Measurements from ENCODE around the gene ACVRL1. TPM values are rescaled to one million over a fixed set of nuclear protein-coding genes. Genes with fewer than 3 reads are reported as not detected.

The ACVRL1 gene
- total RNA-seq, 1 donor from 2014 or later, result not detected

DNA sequence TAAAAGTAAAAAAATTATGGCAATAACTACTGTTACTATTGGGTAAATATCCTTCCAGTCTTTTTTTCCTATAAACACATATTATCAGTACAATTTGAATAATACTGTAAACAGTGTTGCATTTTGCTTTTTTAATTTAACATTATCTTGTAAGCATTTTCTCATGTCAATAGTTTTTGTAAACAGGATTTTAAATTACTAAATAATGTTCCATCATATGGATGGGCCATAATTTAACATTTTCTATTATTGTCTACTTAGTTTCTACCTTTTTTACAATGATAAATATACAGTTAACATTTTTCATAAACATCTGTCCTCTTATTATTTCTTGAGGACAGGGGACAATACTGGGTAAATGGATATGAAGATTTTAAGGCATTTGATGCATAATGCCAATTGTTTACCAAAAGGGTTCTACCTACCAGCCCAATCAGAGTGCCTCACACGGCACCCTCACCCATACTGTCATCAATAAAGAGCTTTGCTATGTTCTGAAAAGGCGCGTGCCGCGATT lies 43.4 kb downstream of the ACVRL1 start:
- Mint-ChIP-seq H3K4me1 (ENCODE audit: unreplicated experiment) (peaks cover 22% of the 10 kb centered on the region), H3K27me3 (ENCODE audit: unreplicated experiment) (peaks cover 28% of the 10 kb centered on the region), H3K36me3 (ENCODE audit: unreplicated experiment) (no peaks in the 10 kb centered on the region), H3K27ac (ENCODE audit: unreplicated experiment) (no peak overlapping the region), H3K4me3 (ENCODE audit: unreplicated experiment) (peak overlapping the region; percentile 90), H3K9me3 (ENCODE audit: unreplicated experiment) (no peaks in the 10 kb centered on the region)
- no peak for DNase-seq (ENCODE audit: extremely low spot score, unreplicated experiment)
- TF ChIP-seq, protein P1, sequence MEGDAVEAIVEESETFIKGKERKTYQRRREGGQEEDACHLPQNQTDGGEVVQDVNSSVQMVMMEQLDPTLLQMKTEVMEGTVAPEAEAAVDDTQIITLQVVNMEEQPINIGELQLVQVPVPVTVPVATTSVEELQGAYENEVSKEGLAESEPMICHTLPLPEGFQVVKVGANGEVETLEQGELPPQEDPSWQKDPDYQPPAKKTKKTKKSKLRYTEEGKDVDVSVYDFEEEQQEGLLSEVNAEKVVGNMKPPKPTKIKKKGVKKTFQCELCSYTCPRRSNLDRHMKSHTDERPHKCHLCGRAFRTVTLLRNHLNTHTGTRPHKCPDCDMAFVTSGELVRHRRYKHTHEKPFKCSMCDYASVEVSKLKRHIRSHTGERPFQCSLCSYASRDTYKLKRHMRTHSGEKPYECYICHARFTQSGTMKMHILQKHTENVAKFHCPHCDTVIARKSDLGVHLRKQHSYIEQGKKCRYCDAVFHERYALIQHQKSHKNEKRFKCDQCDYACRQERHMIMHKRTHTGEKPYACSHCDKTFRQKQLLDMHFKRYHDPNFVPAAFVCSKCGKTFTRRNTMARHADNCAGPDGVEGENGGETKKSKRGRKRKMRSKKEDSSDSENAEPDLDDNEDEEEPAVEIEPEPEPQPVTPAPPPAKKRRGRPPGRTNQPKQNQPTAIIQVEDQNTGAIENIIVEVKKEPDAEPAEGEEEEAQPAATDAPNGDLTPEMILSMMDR (IDR thresholded peaks at IDR 0.05), result no peak

DNA sequence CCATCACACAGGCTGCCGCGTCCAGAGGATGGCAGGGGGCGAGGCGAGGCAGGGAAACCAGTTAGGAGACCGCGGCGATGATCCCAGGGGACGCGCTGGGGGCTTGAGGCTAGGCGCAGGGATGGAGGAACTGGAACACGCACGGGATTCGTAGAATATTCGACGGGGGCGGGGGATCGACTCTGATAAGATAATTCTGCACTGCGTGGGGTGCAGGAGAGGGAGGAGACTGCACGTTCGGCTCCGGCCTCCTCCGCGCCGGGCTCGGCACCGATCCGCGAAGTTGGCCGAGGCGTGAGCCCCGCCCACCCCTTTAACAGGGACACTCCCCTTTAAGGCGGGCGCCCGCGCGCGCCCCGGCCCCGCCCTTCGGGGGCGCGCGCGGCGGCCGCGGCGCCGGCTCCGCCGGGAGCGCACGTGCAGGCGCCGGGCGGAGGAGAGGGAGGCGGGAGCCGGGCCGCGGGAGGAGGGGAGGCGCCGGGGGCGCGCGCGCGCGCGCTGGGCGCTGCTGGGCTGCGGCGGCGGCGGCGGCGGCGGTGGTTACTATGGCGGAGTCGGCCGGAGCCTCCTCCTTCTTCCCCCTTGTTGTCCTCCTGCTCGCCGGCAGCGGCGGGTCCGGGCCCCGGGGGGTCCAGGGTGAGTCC lies 44.0 kb downstream of the ACVRL1 start, which contains the start of gene ACVR1B:
ACVR1B (plus strand) TSS at position 501 of the 644 bp plus-strand sequence; CDS start at position 546, 45 bp downstream.
- Mint-ChIP-seq H3K4me3 (ENCODE audit: unreplicated experiment) (peak within 1 kb of the TSS; percentile 90), H3K27me3 (ENCODE audit: unreplicated experiment) (peaks cover 28% of the 10 kb centered on the region), H3K4me1 (ENCODE audit: unreplicated experiment) (peaks cover 22% of the 10 kb centered on the region), H3K36me3 (ENCODE audit: unreplicated experiment) (no peaks in the 10 kb centered on the region), H3K27ac (ENCODE audit: unreplicated experiment) (peak within 1 kb of the TSS; percentile 59), H3K9me3 (ENCODE audit: unreplicated experiment) (no peaks in the 10 kb centered on the region)
- TF ChIP-seq, protein P1 (IDR thresholded peaks at IDR 0.05), result no peak
- peak; percentile 95 for DNase-seq (ENCODE audit: extremely low spot score, unreplicated experiment)

DNA sequence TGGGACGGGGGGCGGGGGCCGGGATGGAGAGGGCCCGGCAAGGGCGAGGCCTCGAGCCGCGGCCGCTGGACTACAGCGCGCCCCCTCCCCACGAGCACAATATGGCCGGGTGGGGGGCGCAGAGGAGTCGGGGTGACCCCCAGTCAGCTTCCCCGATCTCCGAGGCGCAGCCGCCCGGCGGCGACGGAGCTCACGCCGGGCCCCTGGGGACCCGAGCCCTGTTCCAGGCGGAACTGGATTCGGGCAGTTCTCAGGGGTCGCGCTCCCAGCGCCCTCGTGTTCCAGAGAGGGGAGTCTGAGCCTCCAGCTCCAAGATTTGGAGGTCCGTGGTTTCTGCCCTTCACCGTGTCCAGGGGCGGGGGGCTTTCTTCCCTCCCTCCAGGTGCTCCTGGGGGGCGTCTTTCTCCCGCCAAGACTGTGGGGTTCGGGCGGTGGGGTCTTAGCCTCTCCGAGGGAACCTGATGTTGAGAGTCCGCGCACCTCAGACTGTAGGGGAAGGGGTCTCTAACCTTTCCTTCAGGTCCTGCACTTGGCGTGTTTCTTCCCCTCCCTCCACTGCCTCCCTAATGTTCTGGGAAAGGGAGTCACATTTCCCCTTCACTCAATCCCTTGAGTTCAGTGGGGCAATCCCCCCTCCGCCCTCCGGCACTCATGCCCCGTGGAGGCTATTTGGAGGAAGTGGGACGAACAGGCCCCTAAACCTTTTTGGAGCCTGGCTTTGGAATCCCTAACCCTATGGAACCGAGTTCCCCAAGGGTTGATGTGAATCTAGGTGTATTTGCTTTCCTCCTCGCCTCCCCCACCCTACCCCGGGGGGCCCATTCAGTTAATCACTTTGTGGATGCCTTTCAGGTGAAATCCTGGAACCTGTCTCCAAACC lies 44.8 kb downstream of the ACVRL1 start:
- peaks cover 22% of the 10 kb centered on the region for H3K4me1 Mint-ChIP-seq (ENCODE audit: unreplicated experiment)
- H3K27ac Mint-ChIP-seq (ENCODE audit: unreplicated experiment), result peak overlapping the region; percentile 59
- H3K9me3 Mint-ChIP-seq (ENCODE audit: unreplicated experiment), result no peaks in the 10 kb centered on the region
- H3K36me3 Mint-ChIP-seq (ENCODE audit: unreplicated experiment), result no peaks in the 10 kb centered on the region
- TF ChIP-seq, protein P1 (IDR thresholded peaks at IDR 0.05), result no peak
- no peak for DNase-seq (ENCODE audit: extremely low spot score, unreplicated experiment)
- peaks cover 28% of the 10 kb centered on the region for H3K27me3 Mint-ChIP-seq (ENCODE audit: unreplicated experiment)
- H3K4me3 Mint-ChIP-seq (ENCODE audit: unreplicated experiment), result peak overlapping the region; percentile 76

DNA sequence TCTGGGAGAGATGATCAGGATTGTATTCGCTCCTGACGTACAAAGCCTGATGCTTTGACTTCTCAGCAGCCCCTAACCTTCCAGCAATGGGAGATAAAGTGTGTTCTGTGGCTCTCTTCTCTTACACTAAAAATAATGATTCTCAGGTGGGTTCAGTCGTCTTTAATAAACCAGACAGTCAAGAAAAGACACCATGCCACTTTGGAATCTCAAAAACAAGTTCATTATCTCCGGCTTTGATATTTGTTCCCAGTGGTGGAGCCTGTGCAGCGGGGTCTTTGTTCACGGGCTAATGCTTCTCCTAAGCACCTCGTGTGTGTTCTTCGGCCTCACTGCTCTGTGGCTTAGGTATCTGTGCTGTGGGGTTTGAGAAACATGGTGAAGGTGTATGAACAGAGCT lies 45.8 kb downstream of the ACVRL1 start:
- H3K36me3 Mint-ChIP-seq (ENCODE audit: unreplicated experiment), result no peaks in the 10 kb centered on the region
- peaks cover 22% of the 10 kb centered on the region for H3K4me1 Mint-ChIP-seq (ENCODE audit: unreplicated experiment)
- H3K27me3 Mint-ChIP-seq (ENCODE audit: unreplicated experiment), result peaks cover 18% of the 10 kb centered on the region
- H3K27ac Mint-ChIP-seq (ENCODE audit: unreplicated experiment), result peak overlapping the region; percentile 0
- TF ChIP-seq, protein P1 (IDR thresholded peaks at IDR 0.05), result no peak
- H3K4me3 Mint-ChIP-seq (ENCODE audit: unreplicated experiment), result peak overlapping the region; percentile 76
- no peak for DNase-seq (ENCODE audit: extremely low spot score, unreplicated experiment)
- no peaks in the 10 kb centered on the region for H3K9me3 Mint-ChIP-seq (ENCODE audit: unreplicated experiment)

DNA sequence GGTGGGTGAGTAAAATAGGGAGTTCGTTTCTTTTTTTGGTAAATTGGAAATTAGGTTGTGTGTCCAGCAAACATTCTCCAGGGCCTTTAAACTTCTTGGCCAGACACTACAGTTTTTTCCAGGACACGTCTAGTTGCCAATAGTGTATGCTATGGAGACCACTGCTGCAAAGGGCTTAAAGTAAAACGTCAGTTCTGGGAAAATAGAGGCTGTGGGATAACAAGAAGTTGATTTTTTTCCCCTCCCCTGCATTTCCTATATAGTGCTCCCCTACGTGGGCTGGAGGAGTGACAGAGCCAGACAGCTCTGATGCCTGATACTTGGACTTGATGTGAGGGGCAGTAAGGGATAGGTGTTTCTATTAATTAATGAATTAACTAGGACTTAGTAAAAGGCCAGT lies 46.6 kb downstream of the ACVRL1 start:
- Mint-ChIP-seq H3K4me3 (ENCODE audit: unreplicated experiment) (no peak overlapping the region), H3K27me3 (ENCODE audit: unreplicated experiment) (peaks cover 10% of the 10 kb centered on the region), H3K9me3 (ENCODE audit: unreplicated experiment) (no peaks in the 10 kb centered on the region), H3K4me1 (ENCODE audit: unreplicated experiment) (peaks cover 22% of the 10 kb centered on the region), H3K36me3 (ENCODE audit: unreplicated experiment) (no peaks in the 10 kb centered on the region), H3K27ac (ENCODE audit: unreplicated experiment) (no peak overlapping the region)
- DNase-seq (ENCODE audit: extremely low spot score, unreplicated experiment), result no peak
- TF ChIP-seq, protein P1 (IDR thresholded peaks at IDR 0.05), result no peak

Measured in osteocyte (in vitro differentiated cells).